BJ (cell line): Measurements from ENCODE around the gene CDH23. TPM values are rescaled to one million over a fixed set of nuclear protein-coding genes. Genes with fewer than 3 reads are reported as not detected.

Experiments
- CTCF ChIA-PET: fragments of 350-600 bp; formaldehyde crosslinking; extraction: SDS; loops from one replicate; lab custom pipeline; 2021; ENCODE audit warnings: antibody characterized with exemption, inconsistent platforms; lab: Yijun Ruan, JAX
- POLR2A ChIA-PET: fragments of 300-600 bp; sonication (Branson Sonifier 250); formaldehyde crosslinking; extraction: SDS; loops from one replicate; lab custom pipeline; 2021; ENCODE audit warnings: antibody characterized with exemption; lab: Charles Lee
- DNase-seq: peaks from one replicate; pipeline ENCODE4 v3.0.0-alpha.2; 2011; ENCODE audit warnings: low read depth
- H3K27me3 ChIP-seq: 2 replicates; pipeline ENCODE4 v1.6.0; 2011; ENCODE audit warnings: low read length; ENCODE audit not compliant: control insufficient read depth, insufficient read depth
- H3K36me3 ChIP-seq: 2 replicates; pipeline ENCODE4 v1.5.1; 2011; ENCODE audit warnings: low read length; ENCODE audit not compliant: control insufficient read depth, insufficient read depth
- H3K4me3 ChIP-seq: 2 replicates; pipeline ENCODE4 v1.5.1; 2011; ENCODE audit warnings: low read depth, mild to moderate bottlenecking, control low read depth, low read length
- CTCF ChIP-seq: IDR thresholded peaks from 2 replicates; pipeline ENCODE4 v1.5.1; 2011; ENCODE audit warnings: low read depth, mild to moderate bottlenecking, control low read depth, inconsistent platforms, low read length, moderate library complexity; ENCODE audit not compliant: insufficient read depth
- polyA plus RNA-seq: library from polyadenylated mRNA; depleted of rRNA; stranded (reverse); fragments of >200 nt; gene quantifications from 2 replicates; pipeline ENCODE4 v1.2.3, GENCODE V29; 2011

CDH23 gene
- polyA plus RNA-seq, 1 experiment = 0.05 TPM

DNA sequence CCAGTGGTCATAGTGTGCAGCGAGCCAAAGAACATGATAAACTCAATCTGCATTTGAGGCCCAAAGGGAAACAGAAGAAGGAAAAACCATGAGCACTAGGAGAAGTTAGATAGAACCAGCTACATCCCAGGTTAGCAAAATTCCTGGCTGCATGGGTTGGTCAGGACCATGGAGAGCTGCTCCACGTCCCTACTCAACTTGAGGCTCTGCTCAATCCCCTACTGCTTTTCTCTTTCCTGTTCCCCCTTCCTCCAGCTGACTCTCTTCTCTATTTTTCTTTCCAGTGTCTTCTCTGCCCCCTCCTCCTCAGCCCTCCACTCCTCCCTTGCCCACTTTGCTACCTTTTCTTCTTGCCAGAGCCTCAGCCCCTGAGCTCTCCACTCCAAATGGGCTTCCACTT lies 398.5 kb downstream of the CDH23 start:
- ChIA-PET POLR2A (no interaction called here), CTCF (interaction anchor here (0.9 to 1.2 kb wide), 2 partner anchors 87 to 101 kb away, joined by 3 read pairs; no protein-coding TSS in a partner anchor)
- TF ChIP-seq CTCF = no peak
- DNase-seq = no peak
- Histone ChIP-seq H3K36me3 (no peaks in the 10 kb centered on the region), H3K27me3 (no peaks in the 10 kb centered on the region; the same call in 1 of the 2 replicates), H3K4me3 (no peak overlapping the region)

DNA sequence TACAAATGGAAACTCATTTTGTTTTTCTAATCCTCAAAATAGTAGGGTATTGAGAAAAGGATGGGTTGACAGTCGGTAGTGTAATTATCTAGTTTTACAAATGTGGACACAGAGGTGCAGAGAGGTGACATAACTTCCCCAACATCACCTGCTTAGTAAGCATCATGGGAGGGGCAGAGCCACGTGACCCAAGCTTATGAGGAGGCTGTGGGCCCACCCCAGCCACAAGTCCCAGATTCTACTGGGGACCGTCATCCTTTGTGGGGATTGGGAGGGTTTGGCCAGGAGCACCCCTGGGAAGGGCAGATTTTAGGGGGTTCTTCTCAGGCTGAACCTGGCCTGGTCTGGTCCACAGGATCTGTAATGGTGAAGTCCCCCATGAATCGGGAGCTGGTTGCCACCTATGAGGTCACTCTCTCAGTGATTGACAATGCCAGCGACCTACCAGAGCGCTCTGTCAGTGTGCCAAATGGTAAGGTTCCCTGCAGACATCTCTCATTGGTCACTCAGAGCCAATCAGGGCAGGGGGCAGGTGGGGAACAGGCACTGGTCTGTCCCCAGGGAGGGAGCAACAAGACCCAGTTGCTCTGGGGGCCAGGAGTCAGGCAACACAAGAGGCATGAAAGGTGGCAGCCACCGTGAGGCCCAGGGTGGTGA lies 400.2 kb downstream of the CDH23 start:
- peaks cover 2% of the 10 kb centered on the region for H3K27me3 ChIP-seq
- CTCF ChIA-PET = interaction anchor here (1.2 kb wide), 1 partner anchor 15 kb away, joined by 4 read pairs; no protein-coding TSS in a partner anchor
- no peak for TF ChIP-seq CTCF
- H3K36me3 ChIP-seq = no peaks in the 10 kb centered on the region
- POLR2A ChIA-PET = no interaction called here
- no peak overlapping the region for H3K4me3 ChIP-seq
- DNase-seq = no peak

DNA sequence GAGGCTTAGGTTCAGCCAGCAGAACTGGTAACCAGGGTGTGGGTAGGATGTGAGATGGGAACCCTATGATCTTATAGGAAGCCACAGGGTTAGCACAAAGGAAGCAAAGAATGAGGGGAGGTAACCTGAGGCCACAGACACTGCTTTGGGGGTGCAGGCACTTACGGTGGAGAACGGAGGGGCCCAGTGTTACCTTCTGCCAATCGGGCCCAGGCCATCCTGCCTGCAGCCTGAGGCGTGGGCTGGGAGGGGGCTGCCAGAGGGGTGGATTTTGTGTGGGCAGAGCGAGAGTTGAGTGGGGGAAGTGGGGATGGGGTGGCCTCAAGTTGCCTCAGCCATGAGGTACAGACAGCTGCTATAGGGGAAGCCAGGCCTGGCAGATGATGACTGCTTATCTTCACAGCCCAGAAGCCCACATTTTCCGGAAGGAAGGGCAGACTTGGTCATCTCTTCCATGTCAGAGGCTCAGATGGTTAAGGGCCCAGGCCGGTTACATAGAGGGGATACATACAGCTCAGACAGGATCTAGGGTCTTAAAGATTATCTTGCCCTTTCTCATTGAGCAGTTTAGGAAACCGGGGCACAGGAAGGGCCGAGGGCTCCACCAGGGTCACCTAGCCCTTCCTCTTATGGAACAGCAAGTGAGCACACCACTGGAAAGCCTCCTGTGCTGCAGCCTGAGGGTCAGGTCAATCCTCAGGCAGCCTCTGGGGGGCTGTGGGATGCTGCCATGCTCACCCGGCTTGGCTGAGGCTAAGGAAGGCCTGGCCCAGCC lies 401.0 kb downstream of the CDH23 start:
- no peak for DNase-seq
- ChIA-PET CTCF (interaction anchor here (1.2 kb wide), 1 partner anchor 14 kb away, joined by 4 read pairs; no protein-coding TSS in a partner anchor), POLR2A (no interaction called here)
- Histone ChIP-seq H3K4me3 (no peak overlapping the region), H3K27me3 (peaks cover 2% of the 10 kb centered on the region), H3K36me3 (no peaks in the 10 kb centered on the region)
- TF ChIP-seq CTCF = no peak

DNA sequence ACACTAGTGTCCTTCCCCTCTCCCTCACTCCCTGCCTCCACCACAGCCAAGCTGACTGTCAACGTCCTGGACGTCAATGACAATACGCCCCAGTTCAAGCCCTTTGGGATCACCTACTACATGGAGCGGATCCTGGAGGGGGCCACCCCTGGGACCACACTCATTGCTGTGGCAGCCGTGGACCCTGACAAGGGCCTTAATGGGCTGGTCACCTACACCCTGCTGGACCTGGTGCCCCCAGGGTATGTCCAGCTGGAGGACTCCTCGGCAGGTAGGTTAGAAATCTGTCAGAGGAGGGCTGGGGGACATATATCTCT lies 401.5 kb downstream of the CDH23 start:
- H3K27me3 ChIP-seq = peaks cover 2% of the 10 kb centered on the region
- DNase-seq = no peak
- no peak overlapping the region for H3K4me3 ChIP-seq
- ChIA-PET CTCF (interaction anchor here (0.9 kb wide), 1 partner anchor 13 kb away, joined by 3 read pairs; no protein-coding TSS in a partner anchor), POLR2A (no interaction called here)
- no peaks in the 10 kb centered on the region for H3K36me3 ChIP-seq
- no peak for TF ChIP-seq CTCF

- DNase-seq = no peak
- H3K27me3 ChIP-seq = peaks cover 2% of the 10 kb centered on the region; the same call in 1 of the 2 replicates
- CTCF ChIA-PET = interaction anchor here (0.9 kb wide), 1 partner anchor 13 kb away, joined by 3 read pairs; no protein-coding TSS in a partner anchor
- H3K36me3 ChIP-seq = no peaks in the 10 kb centered on the region
- no peak for TF ChIP-seq CTCF
- H3K4me3 ChIP-seq = no peak overlapping the region
- POLR2A ChIA-PET = no interaction called here
These were observed 402.4 kb downstream of the CDH23 start for GRCh38 chr10:71799112-71799511.
